GM18868 (cell line): ENCODE results near the gene NANP.
"Not testable (repeated sequence)": the region's sequence is repeated elsewhere in the genome, so short reads cannot be mapped to it uniquely, and the experiment has no call there.

Experiments used
- ATAC-seq: cut with Tn5 transposase; IDR thresholded peaks from one replicate; pipeline ENCODE4 v1.9.1; 2021; ENCODE audit warnings: mild to moderate bottlenecking, moderate library complexity; ENCODE audit not compliant: unreplicated experiment

Gene NANP

GRCh38 chr20:25608774-25609173 is 15.0 kb downstream of the NANP start:
- ATAC-seq = no peak

- no peak for ATAC-seq
Measured at GRCh38 chr20:25606094-25606695, 17.6 kb downstream of the NANP start.

DNA sequence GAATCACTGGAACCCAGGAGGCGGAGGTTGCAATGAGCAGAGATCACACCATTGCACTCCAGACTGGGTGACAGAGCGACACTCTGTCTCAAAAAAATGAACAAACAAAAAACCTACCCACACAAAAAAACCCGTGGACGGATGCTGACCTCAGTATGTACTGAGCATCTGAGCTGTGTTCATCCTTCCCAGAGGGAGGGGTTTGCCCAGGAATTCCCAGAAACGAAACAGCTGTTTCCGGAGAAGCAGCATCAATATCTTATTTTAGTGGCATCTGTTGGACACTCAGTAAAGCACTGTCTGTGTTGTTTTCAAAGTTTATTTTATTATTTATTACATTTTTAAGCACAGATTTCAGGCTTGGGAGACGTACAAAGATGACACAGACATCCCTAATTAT is 18.7 kb downstream of the NANP start:
- ATAC-seq = no peak

GRCh38 chr20:25604611-25605010 is 19.2 kb downstream of the NANP start:
- ATAC-seq = no peak

- not testable (repeated sequence) for ATAC-seq
Measured at GRCh38 chr20:25602914-25603309, 20.9 kb downstream of the NANP start.

DNA sequence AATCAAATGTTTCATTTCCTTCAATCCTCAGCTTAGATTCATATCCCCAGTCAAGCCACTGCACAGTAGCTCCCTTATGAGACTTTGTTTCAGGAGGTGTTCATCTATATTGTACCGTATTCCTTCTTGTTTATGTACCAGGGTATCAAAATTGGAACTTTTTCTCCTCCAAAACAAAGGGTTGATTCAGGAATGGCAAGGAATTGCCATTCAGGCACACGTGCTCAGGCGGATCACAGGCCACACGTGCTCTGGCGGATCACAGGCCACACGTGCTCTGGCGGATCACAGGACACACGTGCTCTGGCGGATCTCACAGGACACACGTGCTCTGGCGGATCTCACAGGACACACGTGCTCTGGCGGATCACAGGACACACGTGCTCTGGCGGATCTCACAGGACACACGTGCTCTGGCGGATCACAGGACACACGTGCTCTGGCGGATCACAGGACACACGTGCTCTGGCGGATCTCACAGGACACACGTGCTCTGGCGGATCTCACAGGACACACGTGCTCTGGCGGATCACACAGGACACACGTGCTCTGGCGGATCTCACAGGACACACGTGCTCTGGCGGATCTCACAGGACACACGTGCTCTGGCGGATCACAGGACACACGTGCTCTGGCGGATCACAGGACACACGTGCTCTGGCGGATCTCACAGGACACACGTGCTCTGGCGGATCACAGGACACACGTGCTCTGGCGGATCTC is 21.5 kb downstream of the NANP start:
- not testable (repeated sequence) for ATAC-seq

DNA sequence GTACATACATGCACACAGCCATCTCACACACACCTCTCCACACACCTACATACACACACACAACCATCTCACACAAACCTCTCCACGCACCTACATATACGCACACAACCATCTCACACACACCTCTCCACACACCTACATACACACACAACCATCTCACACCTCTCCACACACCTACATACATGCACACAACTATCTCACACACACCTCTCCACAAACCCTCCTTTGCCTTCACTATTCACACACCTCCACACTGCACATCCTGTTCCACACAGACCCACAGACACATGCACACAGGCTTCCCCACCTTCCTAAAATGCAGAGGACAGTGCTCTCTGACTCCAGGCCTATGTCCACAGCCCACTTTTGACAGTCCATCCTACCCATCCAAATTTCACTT is 22.2 kb downstream of the NANP start:
- no peak for ATAC-seq

GRCh38 chr20:25600632-25601031 is 23.2 kb downstream of the NANP start:
- no peak for ATAC-seq

DNA sequence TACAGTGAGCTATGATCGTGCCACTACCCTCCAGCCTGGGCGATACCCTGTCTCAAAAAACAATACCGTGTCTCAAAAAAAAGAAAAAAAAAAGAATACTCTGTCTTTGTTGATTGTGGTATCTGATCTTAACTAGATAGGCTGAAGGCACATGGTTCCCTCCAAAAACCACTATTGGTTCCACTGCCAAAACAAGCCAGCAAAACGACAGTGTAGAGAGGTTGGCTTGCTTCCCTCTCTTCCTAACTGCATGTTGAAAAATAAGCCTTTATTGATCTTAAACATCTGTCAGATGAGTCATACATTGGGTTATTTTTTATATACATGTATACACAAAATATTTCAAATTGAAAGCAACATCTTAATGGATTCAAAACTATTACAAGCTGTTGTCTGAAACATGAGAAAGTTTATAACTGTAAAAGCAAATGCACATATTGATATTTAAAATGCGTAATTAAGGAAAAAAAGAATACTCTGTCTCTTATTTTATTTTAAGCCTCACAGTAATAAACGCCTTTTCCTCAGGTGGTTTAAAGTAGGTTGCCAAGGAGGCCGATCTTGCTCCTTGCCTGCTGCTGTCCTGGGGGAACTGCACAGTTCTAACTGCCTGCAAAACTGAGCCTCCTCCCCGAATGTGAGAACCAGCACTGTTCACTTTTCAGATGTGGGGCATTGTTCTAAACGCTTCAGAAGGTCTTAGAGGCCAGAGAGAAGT is 31.5 kb downstream of the NANP start:
- ATAC-seq = no peak

DNA sequence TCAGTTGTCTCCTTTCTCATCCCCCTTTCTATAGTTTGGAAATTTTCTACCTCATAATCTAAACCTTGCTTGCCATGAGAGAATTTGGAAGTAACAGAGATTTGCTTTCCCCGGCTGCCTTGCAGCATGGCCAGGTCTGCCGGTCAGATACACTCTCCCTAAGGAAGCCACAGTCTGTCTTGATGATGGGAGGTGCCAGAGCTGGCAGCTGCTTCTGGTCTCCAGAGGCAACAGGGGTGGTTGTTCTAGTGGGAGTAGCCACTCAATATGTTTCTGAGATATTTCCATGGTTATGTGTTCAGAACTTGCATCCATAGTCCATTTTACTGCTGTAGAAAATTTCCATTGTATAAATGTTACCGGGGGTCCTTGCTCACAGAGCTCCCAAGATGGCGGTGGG is 33.0 kb downstream of the NANP start:
- ATAC-seq = not testable (repeated sequence)

DNA sequence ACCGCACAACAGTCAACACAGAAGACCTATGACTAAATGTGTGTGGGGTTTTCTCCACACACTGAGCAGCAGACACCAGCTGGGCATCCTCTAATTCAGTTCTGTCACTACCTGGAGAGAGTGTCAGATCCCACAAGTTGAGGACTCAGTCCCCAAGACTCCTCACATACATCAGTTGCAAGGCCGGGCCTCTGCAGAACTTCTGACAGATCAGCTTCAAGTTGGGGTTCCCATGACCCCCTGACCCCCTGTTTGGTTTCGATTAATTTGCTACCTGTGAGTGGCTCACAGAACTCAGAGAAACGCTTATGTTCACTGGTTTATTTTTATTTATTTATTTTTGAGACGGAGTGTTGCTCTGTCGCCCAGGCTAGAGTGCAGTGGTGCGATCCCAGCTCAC is 35.3 kb downstream of the NANP start:
- no peak for ATAC-seq

GRCh38 chr20:25587536-25587935 is 36.3 kb downstream of the NANP start:
- ATAC-seq = no peak

DNA sequence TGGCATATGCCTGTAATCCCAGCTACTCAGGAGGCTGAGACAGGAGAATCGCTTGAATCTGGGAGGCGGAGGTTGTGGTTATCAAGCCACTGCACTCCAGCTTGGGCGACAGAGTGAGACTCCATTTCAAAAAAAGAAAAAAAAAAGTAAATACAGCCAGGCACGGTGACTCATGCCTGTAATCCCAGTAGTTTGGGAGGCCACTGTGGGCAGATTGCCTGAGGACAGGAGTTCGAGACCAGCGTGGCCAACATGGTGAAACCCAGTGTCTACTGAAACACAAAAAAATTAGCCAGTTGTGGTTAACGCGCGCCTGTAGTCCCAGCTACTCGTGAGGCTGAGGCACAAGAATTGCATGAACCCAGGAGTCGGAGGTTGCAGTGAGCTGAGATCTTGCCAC is 36.9 kb downstream of the NANP start:
- no peak for ATAC-seq

GRCh38 chr20:25584905-25585704 is 38.7 kb downstream of the NANP start, which contains the start of gene NINL:
TSS of gene NINL (minus strand) at chr20:25585531. CDS start at chr20:25526587, 58,944 bp downstream.
- peak; percentile 71 for ATAC-seq

GRCh38 chr20:25583607-25584006 is 40.2 kb downstream of the NANP start:
- ATAC-seq = not testable (repeated sequence)

DNA sequence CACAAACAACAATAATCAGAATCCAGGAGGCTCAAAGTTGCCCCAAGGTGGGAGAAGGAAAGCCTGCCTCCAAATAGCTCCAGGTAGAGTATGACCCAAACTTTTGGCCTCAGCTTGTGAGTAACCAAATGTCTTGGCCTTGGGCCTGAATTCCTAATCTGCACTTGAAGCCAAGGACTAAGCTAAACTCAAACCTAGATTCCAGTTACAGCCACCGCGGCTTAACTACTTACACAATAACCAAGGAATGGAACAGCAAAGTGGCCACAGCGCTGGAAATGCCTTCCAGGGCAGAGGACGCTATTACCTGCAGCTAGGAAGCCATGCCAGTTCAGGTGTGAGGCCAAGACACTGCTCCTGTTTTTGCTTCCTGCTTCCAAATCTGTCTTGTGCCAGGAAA is 43.1 kb downstream of the NANP start:
- no peak for ATAC-seq

GRCh38 chr20:25579081-25579770 is 44.6 kb downstream of the NANP start:
- ATAC-seq = no peak

- ATAC-seq = no peak
Measured at GRCh38 chr20:25576783-25577530, 46.9 kb downstream of the NANP start.

GRCh38 chr20:25574411-25574810 is 49.4 kb downstream of the NANP start:
- no peak for ATAC-seq
